GM12874 (cell line): ENCODE results near the gene RRBP1.

ENCODE experiments used
- TF ChIP-seq, protein P1 (sequence below): IDR thresholded peaks from 2 replicates; pipeline ENCODE4 v1.5.1; 2011; ENCODE audit warnings: low read depth, mild to moderate bottlenecking, control low read depth, low read length, moderate library complexity; ENCODE audit not compliant: insufficient read depth

Gene RRBP1

DNA sequence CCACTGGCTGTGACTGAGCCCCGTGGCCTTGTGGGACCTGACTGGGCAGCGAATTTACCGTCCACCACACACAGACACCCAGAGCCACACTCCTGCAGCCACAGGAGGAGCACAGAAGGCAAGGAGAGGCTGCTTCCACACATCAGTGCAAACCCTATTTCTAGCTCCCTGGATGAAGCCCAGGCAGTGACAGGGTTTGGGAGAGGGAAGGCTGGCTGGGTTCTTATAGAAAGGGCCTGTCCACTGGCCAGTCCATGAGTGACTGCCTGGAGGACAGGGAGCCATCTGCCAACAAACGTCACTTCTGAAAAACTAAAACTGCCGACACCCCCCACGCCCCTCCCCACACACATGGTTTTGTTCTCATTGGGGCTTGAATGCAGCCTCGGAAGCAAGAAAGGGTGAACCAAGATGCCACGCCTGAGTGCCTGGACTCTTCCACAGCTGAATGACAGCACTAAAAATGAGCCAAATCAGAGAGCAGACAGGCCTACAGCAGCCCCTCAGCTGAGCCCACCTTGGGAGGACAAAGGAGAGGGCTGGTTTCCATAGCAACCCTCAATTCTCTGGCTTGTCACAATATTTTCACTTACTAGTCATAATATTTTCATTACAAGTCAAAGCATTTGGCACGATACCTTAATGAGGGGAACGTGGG is 38.4 kb downstream of the RRBP1 start:
- TF ChIP-seq, protein P1, sequence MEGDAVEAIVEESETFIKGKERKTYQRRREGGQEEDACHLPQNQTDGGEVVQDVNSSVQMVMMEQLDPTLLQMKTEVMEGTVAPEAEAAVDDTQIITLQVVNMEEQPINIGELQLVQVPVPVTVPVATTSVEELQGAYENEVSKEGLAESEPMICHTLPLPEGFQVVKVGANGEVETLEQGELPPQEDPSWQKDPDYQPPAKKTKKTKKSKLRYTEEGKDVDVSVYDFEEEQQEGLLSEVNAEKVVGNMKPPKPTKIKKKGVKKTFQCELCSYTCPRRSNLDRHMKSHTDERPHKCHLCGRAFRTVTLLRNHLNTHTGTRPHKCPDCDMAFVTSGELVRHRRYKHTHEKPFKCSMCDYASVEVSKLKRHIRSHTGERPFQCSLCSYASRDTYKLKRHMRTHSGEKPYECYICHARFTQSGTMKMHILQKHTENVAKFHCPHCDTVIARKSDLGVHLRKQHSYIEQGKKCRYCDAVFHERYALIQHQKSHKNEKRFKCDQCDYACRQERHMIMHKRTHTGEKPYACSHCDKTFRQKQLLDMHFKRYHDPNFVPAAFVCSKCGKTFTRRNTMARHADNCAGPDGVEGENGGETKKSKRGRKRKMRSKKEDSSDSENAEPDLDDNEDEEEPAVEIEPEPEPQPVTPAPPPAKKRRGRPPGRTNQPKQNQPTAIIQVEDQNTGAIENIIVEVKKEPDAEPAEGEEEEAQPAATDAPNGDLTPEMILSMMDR: no peak

DNA sequence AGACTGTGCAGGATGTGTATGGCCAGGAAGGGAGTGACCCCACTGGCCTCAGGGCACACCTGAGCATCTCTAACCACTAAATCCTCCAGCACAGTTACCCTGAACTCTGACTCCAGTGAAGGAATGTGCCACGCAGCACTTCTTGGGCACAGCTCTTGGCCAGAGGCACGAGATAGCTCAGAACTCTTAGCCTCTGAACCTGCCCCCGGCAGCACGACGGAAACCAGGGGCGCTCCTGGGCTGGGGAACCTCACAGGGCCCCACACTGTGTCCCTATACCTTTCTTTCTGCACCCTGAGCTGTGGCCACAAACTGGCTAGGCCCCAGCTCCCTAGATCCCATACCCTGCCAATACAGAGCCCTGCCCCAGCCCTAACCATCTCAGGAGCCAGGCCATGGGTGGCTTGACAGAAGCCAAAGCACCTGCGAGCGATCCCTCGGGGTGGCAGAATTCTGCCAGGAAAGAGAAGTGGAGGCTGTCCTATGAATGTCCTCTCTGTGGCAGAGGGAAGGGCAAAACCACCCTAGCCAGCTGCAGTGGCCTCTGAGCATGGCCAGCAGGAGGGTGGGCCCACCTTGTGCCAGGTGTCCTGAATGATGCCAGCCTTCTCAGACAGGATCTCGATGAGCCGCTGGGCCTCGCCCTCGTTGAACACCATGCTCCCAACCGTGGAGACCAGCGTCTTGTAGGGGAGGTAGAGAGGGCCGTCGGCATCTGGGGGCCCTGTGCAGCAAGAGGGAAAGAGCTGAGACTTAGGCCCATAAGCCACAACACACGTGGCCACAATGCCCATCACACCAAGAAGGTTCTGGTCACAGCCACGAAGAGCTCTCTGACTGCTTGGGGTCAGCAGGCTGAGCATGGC is 39.4 kb downstream of the RRBP1 start:
- TF ChIP-seq, protein P1: no peak

DNA sequence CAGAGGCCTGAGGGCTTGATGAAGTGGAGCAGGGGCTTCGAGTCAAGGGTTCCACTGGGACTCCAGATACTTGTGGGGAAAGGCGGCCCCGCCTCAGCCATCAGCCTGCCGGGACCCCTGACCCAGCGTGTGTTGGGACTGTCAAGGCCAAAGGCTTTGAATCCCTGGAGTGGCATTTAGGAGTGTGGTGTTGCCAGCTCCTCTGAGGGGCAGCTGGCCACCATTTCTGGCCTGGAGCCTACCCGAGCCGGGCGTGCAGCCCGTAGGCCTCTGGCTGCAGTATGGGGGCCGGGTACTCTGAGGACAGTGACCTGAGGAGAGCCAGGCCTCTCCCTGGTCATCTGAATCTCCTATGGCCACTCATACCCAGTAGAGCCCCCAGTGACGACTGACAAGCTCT is 40.0 kb downstream of the RRBP1 start:
- TF ChIP-seq, protein P1: no peak

DNA sequence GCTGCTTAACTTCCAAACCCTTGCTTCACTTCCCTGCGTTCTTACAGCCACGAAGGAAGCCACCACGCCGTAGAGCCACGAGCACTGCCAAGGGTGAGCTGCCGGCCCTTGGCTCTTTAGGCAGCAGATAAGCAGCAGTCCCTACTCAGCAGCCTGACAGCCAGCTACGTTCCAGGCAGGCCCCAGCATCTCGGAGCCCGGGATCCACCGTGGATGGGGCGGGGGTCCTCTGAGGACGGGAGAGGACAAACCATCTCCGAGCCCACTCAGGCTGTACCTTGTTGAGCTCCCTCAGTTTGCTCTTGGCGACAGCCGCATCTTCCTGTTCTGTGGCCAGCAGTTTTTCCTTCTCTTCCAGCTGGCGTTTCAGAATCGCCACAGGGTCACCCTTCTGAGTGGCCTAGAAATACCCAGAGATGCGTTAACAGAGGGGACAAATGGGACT is 40.5 kb downstream of the RRBP1 start:
- TF ChIP-seq, protein P1: no peak

DNA sequence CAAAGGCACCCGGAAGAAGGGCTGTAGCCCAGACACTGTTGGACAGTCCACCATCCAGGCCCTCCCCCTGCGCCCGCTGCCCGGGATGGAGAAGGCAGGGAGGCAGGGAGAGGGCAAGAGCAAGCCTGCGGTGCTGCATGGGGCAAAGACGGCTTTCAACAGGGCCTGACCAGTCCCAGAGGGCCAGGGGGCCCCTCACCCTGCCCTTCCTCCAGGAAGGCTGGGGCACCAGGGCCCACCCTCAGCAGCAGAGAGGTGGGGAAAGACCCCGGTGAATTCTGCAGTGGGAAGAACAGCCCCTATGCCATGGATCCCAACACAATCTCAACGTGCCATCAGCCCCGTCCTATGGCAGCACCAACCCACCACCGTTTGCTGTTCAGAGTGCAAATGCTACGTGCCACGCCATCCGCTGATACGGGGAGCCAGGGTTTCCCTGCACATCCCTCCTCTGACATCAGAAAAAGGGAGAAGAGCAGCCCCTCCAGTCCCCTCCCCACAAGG is 41.1 kb downstream of the RRBP1 start:
- TF ChIP-seq, protein P1: no peak

DNA sequence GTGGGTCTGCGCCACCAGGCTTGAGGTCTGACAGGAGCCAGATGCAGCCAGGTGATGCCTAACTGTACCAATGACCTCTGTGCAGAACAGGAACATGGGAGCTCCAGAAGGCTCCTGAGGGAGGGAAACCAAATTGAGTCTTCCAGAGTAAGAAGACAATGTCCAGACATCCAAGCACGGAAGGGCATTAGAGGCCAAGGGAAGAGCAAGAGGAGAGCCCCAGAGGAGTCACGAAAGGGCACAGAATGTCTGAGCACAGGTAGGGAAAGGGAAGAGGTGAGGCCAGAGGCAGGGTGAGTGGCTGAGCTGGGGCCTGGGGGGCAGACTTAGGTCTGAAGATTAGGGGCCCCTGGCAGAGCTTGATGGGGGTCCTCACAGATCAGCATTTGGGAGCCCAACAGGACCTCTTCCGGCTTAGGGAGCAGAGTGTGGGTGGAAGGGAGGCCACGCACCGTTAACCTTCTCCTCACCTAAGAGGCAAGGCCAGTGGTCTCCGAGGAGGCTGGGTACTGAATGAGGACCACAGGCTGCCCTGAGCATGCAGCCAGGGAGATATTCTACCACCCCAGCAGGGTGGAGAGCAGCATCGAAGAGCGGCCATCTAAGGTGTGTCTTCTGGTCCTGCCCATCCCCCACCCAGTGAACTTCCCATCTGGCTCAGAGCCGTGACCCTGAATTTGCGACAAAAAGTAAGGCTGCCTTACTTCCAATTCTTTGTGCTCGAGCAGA is 41.7 kb downstream of the RRBP1 start:
- TF ChIP-seq, protein P1: no peak

DNA sequence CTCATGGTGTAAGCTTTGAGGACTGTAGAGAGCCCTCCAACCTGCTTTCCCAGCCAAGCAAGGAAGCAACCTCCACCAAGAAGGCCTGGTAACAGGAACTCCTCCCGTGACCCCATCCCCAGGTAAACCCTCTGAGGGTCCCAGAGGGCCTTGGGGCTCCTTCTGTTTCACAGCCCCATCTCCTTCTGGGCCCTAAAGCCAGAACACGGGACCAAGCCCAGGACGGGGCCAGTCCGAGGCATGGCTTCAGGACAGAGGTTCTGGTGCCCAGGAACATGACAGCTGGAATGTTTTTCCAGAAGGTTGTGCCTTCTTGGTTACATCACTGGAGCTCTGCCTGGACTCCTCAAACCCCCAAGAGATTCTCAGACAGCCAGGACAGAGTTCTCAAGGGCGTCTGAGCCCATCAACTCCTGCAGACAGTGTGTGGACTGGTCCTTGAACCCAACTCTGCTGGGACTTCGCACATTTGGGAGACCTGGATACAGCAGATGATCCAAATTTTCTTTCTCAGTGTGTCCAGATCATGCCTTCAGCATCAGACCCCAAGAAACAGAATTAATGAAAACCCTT is 43.1 kb downstream of the RRBP1 start:
- TF ChIP-seq, protein P1: no peak
